Limb (tissue), 2 donors: ENCODE measurements around the gene KCNMB4.

Experiments
- DNase-seq, 2 donors: peaks; one replicate each; pipeline ENCODE4 v3.0.0-alpha.2; 2016; ENCODE audit errors: extremely low spot score in 2 of 2

KCNMB4 gene

GRCh38 chr12:70443062-70443673 lies 77.1 kb downstream of the KCNMB4 start:
- DNase-seq: no peak

GRCh38 chr12:70444903-70445302 lies 78.8 kb downstream of the KCNMB4 start:
- DNase-seq: no peak

GRCh38 chr12:70448371-70448770 lies 82.3 kb downstream of the KCNMB4 start:
- no peak for DNase-seq

GRCh38 chr12:70449074-70449752 lies 83.1 kb downstream of the KCNMB4 start:
- DNase-seq: no peak

GRCh38 chr12:70449753-70450341 lies 83.8 kb downstream of the KCNMB4 start:
- DNase-seq: no peak

GRCh38 chr12:70451528-70451927 lies 85.4 kb downstream of the KCNMB4 start:
- no peak for DNase-seq

- DNase-seq: no peak
Observed at GRCh38 chr12:70456953-70457352, 90.9 kb downstream of the KCNMB4 start.

- no peak for DNase-seq
Observed at GRCh38 chr12:70459786-70460185, 93.7 kb downstream of the KCNMB4 start.

- DNase-seq: no peak
Observed at GRCh38 chr12:70463997-70464396, 97.9 kb downstream of the KCNMB4 start.

GRCh38 chr12:70466753-70467152 lies 100.7 kb downstream of the KCNMB4 start:
- no peak for DNase-seq

GRCh38 chr12:70467476-70467875 lies 101.4 kb downstream of the KCNMB4 start:
- no peak for DNase-seq

GRCh38 chr12:70467918-70468733 lies 102.0 kb downstream of the KCNMB4 start:
- DNase-seq: no peak

- DNase-seq: no peak
Observed at GRCh38 chr12:70468741-70469140, 102.7 kb downstream of the KCNMB4 start.

GRCh38 chr12:70469221-70469820 lies 103.2 kb downstream of the KCNMB4 start:
- no peak for DNase-seq

GRCh38 chr12:70482764-70483163 lies 116.7 kb downstream of the KCNMB4 start:
- DNase-seq: no peak
